GM03348 (cell line): Measurements from ENCODE around the gene ZNF598.
"Not testable (repeated sequence)": the region's sequence is repeated elsewhere in the genome, so short reads cannot be mapped to it uniquely, and the experiment has no call there.

ENCODE experiments used
- DNase-seq: peaks from one replicate; pipeline ENCODE4 v3.0.0; 2012; ENCODE audit warnings: low spot score

The ZNF598 gene

DNA sequence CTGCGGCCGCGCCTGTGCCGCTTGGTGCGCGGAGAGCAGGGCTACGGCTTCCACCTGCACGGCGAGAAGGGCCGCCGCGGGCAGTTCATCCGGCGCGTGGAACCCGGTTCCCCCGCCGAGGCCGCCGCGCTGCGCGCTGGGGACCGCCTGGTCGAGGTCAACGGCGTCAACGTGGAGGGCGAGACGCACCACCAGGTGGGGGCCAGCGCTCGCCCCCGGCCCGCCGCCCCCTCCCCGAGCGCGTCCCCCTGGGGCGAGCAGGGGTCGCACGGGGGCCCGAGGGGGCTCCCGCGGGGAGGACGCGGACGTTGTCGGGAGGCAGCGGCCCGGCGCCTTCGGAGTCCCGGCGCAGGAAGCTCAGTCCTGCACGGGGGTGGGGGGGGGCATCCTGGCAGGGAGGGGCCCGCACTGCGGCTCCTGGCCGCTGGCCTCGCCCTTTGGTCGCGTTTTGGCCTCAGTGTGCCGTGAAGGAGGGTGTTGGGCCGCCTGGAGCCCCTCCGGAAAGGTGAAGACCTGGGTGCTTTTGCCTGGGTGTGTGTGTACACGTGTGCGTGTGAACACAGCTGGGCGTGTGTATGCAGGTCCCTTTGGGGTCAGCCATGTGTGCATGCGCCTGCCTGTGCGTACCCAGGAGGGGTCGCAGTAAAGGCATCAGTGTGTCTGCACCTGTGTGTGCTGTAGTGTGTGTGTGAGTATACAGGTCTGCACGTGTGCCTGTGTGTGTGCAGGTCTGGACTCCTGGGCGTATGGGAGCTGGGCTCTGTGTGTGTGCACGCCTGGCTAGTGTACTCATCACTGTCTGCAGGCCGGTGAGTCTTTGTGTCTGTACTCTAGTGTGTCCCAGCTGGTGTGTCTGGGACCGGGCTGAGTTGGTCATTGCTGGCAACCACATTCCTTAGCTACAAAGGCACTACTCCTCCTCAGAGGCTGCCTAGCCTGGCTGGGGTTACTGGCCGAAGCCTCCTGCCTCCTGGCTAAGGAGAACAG lies 17.7 kb upstream of the ZNF598 start:
- DNase-seq: peak; percentile 63

DNA sequence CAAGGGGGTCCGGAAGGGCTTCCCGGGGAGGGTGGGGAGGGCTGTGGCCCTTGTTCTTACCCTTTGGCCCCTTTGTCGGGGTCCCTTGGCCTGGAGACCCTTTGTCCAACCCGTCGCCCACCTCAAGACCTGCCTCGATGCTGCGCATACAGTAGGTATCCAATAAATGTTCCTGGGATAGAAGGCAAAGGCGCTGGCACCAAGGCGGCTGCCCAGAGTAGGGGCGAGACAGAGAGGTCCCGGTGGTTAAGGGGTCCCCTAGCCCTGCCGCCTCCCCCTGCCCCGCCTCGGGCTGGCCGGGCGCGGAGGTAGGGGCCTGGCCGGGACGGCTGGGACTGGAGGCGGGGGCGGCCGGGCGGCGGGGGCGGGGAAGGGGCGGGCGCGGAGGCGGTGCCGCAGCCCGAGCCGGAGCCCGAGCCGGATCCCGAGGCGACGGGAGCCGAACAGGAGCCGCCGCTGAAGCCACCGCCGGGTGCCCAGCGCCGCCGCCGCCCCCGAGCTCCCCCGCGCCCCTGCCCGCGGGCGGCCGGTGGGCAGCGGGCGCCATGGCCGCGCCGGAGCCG lies 16.9 kb upstream of the ZNF598 start, which contains the start of gene NHERF2:
NHERF2 (plus strand) TSS at position 442 of the 563 bp plus-strand sequence; CDS start at position 546, 104 bp downstream.
- DNase-seq: peak; percentile 90

DNA sequence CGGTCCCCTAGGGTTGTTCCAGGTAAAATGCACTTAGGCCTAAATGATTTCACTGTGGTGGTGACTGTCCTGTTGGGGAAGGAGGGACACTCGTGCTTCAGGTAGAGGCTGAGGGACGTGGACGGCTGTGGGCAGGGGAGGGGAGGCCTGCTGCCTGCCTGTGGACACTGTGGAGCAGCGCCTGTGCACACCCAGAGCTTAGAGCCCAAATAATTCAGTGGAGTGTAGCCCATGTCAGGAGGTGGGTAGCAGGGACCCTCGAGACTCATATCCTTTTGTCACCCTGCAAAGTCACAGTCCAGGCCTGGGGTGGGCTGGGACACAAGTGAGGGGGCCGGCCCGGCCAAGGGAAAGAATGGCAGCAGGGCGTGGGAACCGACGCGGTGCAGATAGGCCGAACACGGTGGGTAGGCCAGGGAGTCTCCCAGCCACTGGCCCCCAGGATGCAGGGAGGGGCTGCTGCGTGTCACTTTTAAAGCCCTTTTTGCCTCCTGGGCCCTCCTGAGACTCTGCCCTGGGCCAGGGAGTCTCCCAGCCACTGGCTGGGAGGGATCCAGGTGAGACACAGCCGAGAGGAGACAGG lies 16.3 kb upstream of the ZNF598 start:
- DNase-seq: no peak

DNA sequence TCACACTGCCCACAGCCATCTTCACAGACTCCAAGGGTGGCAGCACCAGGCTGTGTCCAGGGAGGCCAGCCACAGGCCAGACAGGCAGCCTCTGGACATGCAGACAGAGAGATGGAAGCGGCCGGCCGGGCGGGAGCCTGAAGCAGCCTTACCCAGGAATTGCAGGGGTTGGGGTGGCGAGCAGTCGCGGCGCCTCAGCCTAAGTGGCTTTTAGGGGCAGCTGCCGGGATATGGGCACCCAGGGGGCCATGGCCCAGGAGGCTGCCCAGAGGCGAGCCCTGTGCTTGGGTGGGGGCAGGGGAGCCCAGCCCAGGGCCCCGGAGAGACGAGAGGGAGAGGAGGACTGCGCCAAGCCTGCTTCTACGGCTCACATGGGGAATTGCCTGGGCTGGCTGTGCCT lies 15.6 kb upstream of the ZNF598 start:
- DNase-seq: no peak

DNA sequence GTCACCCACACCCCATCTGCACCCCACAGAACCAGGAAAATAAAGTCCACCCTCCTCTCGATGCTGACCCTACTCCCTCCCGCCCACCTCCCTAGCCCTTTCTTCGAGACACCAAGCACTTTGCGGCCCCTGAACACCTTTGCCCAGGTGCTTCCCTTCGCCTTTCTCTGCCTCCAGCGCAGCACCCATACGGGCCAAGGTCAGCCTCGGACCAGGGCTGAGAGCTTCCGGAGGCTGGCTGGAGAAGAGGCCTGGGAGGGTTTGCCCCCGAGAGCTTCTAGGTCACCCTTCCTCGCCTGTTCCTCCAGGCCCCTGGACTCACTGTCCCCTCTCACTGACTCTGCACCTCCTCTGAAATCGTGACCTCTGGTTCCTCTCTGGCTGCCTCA lies 14.4 kb upstream of the ZNF598 start:
- DNase-seq: no peak

DNA sequence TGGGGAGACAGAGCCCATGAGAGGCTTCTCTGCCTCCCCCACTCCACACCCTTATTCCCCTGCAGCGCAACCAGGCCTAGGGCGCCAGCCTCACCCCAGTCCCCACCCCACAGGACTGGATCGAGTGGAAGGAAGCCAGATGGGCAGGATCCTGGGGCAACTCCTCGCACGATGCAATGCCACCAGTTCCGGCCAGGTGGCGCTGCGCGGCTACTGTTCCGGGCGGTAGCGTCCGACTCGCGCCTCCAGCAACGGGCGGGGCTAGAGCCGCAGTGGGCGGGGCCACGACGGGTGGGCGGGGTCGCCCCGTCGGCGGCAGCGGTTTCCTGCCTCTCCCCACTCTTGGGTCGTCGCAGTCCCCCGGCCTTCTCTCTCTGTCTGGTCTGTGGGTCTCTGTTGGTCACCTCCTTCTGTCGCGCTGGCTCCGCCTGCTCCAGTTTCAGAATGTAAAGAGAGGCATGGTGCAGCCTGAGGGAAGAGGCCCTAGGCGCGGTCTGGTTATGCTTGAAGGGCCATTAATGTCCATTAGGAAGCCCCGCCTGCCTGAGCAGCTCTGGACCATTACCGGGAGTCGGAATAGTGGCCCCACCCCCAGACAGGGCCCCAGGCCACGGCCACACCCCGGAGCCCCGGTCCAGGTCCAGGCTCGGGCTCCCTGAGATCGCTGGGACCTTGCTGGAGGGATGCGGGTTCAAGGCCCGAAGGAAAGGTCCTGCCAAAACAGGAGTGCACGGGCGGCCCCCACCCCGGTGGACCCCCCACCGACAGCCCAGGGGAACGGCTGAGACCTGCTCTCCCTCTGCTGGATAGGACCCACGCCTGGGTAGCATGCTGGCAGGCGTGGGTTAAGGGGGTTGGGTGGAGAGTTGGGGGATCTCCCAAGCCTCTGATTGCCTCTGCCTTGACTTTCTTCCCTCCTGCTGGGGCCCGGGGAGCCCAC lies 13.7 kb upstream of the ZNF598 start:
- peak; percentile 97 for DNase-seq

DNA sequence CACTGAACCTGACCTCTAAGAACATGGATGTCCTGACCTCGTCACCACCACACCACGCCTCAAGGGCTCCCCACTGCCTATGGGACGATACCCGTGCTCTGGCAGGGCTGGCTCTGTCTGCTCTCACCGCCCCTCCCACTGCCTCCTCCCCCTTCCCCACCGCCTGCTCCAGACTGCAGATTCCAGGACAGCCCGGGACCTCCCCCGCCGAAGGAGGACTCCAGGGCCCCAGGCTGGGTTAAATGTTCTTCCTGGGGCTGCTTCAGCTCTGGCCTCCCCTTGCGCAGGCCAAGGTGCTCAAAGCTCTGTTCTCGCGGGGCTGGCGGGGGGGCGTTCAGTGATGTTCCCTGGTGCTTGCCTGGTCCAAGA lies 13.1 kb upstream of the ZNF598 start:
- DNase-seq: no peak

DNA sequence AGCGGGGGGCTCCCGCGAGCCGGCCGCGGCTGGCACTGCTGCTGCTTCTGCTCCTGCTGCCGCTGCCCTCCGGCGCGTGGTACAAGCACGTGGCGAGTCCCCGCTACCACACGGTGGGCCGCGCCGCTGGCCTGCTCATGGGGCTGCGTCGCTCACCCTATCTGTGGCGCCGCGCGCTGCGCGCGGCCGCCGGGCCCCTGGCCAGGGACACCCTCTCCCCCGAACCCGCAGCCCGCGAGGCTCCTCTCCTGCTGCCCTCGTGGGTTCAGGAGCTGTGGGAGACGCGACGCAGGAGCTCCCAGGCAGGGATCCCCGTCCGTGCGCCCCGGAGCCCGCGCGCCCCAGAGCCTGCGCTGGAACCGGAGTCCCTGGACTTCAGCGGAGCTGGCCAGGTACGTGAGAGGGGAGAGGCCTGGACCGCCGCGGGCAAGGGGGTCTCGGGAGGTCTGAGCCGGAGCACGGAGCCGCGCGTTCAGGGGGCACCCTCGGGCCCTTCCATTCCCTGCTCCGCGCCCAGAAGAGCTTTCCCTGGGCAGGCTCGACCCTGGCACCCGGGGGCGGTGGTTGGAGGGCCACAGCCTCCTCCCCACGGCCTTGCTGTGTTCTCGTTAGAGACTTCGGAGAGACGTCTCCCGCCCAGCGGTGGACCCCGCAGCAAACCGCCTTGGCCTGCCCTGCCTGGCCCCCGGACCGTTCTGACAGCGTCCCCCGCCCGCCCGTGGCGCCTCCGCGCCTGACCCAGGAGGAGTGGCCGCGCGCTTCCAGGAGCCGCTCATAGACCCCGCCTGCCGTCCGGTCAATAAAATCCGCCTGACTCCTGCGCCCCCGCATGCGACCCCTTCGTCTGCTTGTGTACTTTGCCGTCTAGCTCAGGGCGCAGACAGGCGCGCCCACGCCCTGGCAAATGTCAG lies 10.6 kb upstream of the ZNF598 start:
- DNase-seq: no peak

DNA sequence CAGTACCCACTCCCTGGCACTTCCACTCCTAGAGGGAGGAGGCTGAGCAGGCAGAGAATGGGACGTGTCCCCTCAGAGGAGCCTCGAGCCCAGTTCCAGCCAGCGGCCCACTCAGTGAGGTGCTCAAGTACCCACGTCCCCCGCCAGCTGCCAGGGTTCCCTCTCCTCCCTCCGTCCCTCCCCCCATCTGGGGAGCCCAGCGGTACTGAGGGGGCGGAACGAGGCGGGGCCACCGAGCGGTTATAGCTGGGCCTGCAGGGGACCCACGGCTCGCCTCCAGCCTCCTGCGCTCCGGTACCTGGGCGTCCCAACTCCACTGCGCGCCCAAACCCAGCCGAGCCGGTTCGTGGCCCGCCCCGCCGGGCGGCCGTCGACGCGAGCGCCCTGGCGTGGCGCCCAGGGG lies 9.9 kb upstream of the ZNF598 start, which contains the start of gene NPW:
NPW (plus strand) TSS at position 268 of the 403 bp plus-strand sequence.
- no peak for DNase-seq

DNA sequence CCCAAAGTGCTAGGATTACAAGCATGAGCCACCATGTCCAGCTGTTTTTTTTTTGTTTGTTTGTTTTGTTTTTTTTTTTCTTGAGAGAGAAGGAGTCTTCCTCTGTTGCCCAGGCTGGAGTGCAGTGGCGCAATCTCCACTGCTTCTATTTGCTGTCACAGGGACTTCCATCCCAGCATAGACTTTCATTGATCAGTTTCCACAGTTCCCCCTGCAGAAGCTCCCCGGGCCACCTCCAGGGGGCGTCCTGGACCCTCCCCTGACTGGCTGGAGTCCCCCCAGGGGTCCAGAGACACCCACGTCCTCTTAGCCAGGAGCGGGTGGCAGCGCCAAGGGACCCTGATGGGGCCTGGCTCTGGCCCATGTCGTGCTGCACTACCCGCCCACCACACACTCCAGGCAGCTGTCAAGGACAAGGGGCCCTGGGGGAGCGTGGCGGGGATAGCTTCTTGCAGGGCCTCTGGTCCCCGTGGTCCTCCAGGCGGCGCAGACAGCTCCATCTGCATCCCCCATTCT lies 6.8 kb upstream of the ZNF598 start:
- DNase-seq: no peak

DNA sequence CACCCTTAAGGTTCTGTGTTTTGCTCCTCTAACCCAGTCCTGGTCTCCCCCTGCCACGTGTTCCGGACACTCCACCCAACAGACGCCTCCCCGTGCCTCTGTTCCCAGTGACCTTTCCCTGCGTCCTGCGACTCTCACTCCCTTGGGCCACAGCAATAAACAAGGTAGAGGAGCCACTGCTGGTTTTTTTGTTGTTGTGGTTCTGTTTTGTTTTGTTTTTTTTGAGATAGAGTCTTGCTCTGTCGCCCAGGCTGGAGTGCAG lies 6.3 kb upstream of the ZNF598 start:
- DNase-seq: no peak

DNA sequence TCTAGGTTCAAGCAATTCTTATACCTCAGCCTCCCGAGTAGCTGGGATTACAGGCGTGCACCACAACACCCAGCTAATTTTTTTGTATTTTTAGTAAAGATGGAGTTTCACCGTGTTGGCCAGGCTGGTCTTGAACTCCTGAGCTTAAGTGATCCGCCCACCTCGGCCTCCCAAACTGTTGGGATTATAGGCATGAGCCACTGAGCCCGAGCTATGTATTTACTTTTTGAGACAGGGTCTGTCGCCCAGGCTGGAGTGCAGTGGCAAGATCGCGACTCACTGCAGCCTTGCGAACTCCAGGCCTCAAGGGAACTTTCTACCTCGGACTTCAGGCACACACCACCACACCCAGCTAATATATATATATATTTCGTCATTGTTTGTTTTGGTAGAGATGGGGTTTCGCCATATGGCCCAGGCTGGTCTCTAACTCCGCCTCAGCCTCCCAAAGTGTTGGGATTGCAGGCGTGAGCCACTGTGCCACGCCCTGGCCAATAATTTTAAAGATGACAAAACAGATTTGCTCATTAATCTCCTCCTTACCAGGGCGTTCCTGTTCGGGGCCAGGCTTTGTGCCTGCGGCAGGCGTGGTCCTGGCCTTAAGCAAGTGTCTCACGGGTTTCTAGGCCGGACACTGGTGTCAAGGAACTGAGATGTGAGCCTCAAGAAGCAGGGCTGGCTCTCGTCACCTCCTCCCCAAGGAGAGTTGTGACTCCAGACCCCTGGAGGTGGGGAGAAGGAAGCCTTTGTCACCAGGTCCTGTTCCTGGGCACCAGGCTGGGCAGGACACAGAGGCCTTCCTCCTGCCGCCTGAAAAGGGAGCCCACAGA lies 5.7 kb upstream of the ZNF598 start:
- DNase-seq: no peak

DNA sequence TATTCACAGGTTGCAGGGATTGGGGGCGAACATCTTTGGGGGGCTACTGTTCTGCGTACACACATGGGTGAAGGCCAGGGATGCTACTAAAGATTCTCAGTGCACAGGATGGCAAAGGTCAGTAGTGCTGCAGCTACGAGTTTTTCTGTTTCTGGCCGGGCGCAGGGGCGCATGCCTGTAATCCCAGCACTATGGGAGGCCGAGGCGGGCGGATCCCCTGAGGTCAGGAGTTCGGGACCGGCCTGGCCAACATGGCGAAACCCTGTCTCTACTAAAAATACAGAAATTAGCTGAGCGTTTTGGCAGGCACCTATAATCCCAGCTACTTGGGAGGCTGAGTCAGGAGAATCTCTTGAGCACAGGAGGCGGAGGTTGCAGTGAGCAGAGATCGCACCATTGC lies 3.9 kb upstream of the ZNF598 start:
- no peak for DNase-seq

DNA sequence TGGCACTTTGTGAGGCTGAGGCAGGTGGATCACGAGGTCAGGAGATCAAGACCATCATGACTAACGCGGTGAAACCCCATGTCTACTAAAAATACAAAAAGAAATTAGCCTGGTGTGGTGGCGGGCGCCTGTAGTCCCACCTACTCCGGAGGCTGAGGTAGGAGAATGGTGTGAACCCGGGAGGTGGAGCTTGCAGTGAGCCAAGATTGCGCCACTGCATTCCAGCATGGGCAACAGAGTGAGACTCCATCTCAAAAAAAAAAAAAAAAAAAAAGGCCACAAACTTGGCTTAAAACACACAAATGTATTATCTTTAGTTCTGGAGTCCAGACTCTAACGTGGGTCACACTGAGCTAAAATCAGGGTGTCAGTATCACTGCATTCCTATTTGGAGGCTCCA lies 2.1 kb upstream of the ZNF598 start:
- DNase-seq: not testable (repeated sequence)

DNA sequence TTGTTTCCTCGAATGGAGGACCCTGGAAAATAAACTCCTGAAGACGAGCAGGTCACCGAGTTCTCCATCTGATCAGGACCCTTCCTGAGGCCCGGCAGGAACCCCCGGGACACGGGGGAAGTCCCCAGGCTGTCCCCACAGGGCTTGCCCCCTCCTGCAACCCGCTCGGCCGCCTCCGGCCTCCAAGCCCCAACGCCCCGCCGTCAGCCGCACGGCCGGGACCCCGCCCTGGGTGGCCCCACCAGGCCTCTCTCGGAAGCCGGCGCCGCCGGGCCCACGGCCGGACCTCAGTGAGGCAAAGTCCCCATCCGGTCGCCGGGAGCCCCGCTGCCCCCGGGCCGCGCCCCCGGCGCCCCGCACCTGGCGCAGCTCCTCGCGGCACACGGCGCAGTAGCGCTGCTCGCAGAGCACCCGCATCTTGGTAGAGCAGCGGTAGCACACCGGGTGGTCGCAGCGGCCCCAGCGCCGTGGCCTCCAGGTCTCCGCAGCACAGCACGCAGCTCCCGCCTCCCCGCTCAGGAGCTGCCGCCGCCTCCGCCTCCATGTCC lies 383 bp downstream of the ZNF598 start:
- DNase-seq: no peak

DNA sequence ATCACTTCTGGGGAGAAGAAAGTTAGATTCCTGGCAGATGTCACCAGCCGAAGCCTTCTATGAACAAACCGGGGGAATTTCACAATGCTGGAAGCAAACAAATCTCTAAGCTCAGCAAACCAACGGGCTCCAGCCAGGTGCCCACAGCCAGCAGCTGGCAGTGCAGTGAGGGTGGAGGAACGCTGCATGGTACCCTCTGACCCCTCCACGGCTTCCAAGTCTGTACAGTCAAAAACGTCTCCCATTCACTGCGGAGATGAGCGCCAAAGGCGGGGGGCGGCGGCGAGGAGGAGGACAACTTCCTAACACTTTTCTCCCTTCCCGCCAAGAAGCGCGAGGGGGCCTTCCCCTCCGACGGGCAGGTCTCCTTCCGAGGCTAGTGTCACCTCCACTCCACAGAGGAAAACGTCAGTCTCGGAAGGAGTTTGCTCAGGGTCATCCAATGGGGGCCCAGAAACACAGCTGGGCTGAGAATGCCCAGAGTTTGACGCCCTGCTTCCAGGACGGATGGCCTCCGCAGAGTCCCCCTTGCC lies 924 bp downstream of the ZNF598 start:
- DNase-seq: peak; percentile 53

DNA sequence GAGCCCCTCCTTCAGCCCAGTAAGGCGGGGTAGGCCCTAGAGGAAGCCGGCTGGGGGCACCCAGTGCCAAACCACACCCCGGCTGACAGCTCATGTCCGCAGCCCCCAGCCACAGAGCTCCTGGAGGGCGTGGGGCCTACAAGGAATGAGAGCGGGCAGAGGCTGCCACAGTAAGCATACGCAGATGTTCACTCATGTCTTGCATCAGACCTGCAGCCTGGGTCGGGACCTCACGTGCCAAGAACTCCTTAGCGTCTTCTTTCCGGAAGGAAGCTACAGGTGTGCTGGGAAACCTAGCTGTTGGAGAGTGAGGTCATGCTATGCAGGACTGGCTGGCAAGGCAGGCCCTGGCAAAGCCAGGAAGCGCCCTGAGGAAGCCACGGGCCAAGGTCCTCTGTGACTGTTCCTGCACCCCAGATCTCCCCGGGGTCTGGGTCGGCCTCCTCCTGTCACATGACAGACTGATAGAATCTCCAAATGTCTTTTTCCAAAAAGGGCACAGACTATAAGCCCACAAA lies 1.6 kb downstream of the ZNF598 start:
- peak; percentile 89 for DNase-seq

DNA sequence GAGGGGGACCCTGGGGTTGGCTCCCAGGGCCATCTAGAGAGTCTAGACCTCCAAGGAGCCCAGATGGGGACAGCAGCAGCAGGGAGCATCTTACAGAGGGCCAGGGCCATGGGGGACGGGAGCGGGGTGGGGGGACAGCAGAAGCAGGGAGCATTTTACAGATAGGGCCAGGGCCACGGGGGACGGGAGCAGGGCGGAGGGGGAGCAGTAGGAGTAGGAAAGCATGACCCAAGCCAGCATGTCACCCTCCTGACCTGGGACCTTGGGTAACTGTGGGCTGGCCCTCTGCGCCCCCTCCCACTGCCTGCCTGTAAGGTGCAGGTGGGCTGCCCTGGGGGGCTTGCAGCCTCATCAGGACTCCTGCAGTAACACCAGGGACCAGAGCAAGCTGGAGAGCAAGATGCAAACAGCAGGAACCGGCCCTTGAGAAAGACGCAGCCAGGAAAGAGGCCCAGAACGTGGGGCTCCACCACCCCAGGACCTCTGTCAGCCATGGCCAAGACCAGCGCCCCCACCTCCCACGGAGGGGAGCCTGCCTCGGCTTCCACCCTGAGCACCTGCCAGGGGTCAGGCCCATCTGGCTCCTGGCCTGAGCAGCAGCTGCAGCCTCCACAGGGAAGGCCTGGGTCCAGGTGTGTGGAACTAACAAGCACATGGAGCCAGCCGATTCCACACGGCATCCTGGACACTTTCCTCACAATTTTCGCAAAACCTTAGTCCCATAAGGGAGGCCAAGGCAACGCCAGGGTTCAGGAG lies 2.4 kb downstream of the ZNF598 start:
- no peak for DNase-seq
